SK-N-SH treated with all-trans-retinoic acid at 6 μM for 48 hours (cell line): Measurements from ENCODE around the gene HARS1.

Experiments
- ATAC-seq: fragments of 200-7000 bp; cut with Tn5 transposase; 3 replicates; pipeline ENCODE4 v1.9.1; 2020; ENCODE audit warnings: mild to moderate bottlenecking, moderate library complexity
- ARNTL ChIP-seq: fragments of 450-650 bp; formaldehyde crosslinking; IDR thresholded peaks from 2 replicates; pipeline ENCODE4 v1.5.0; 2020; ENCODE audit warnings: low read depth, mild to moderate bottlenecking, moderate library complexity, borderline replicate concordance
- BACH2 ChIP-seq: fragments of 250-450 bp; sonication (Bioruptor Pico); IDR thresholded peaks from 2 replicates; pipeline ENCODE4 v1.9.0; 2021; ENCODE audit warnings: mild to moderate bottlenecking, borderline replicate concordance
- CREB5 ChIP-seq: fragments of 250-450 bp; sonication (Bioruptor Pico); IDR thresholded peaks from 2 replicates; pipeline ENCODE4 v1.5.1; 2020; ENCODE audit warnings: low read depth, mild to moderate bottlenecking, moderate library complexity
- CSDC2 ChIP-seq: fragments of 250-450 bp; sonication (Bioruptor Pico); IDR thresholded peaks from 2 replicates; pipeline ENCODE4 v1.5.0; 2020; ENCODE audit warnings: mild to moderate bottlenecking, moderate library complexity
- CSRNP3 ChIP-seq: fragments of 250-450 bp; sonication (Bioruptor Pico); IDR thresholded peaks from 2 replicates; pipeline ENCODE4 v1.5.1; 2021; ENCODE audit warnings: mild to moderate bottlenecking, moderate library complexity
- ESRRG ChIP-seq: fragments of 250-450 bp; sonication (Bioruptor Pico); IDR thresholded peaks from 2 replicates; pipeline ENCODE4 v1.6.1; 2021; ENCODE audit warnings: mild to moderate bottlenecking
- GLIS3 ChIP-seq: fragments of 250-450 bp; sonication (Bioruptor Pico); IDR thresholded peaks from 2 replicates; pipeline ENCODE4 v1.5.0; 2020; ENCODE audit warnings: mild to moderate bottlenecking, moderate library complexity
- ISL1 ChIP-seq: fragments of 250-450 bp; sonication (Bioruptor Pico); IDR thresholded peaks from 2 replicates; pipeline ENCODE4 v2.1.2; 2022; ENCODE audit warnings: mild to moderate bottlenecking, moderate library complexity
- OSR1 ChIP-seq: fragments of 250-450 bp; sonication (Bioruptor Pico); IDR thresholded peaks from 2 replicates; pipeline ENCODE4 v1.8.0; 2022; ENCODE audit warnings: moderate library complexity, mild to moderate bottlenecking, inconsistent platforms
- POU6F1 ChIP-seq: fragments of 250-450 bp; sonication (Bioruptor Pico); IDR thresholded peaks from 2 replicates; pipeline ENCODE4 v1.8.0; 2021; ENCODE audit warnings: low read depth, mild to moderate bottlenecking, moderate library complexity, borderline replicate concordance
- RARB ChIP-seq: fragments of 250-450 bp; sonication (Bioruptor Pico); IDR thresholded peaks from 2 replicates; pipeline ENCODE4 v1.8.0; 2021; ENCODE audit warnings: mild to moderate bottlenecking, moderate library complexity
- SNAI2 ChIP-seq: fragments of 250-450 bp; sonication (Bioruptor Pico); IDR thresholded peaks from 2 replicates; pipeline ENCODE4 v1.5.0; 2020; ENCODE audit warnings: mild to moderate bottlenecking, moderate library complexity
- TCF4 ChIP-seq: fragments of 250-450 bp; sonication (Bioruptor Pico); IDR thresholded peaks from 2 replicates; pipeline ENCODE4 v1.8.0; 2021; ENCODE audit warnings: mild to moderate bottlenecking, moderate library complexity, borderline replicate concordance
- TOX ChIP-seq: fragments of 250-450 bp; sonication (Bioruptor Pico); IDR thresholded peaks from 2 replicates; pipeline ENCODE4 v1.8.0; 2021; ENCODE audit warnings: mild to moderate bottlenecking, moderate library complexity, borderline replicate concordance
- ZC3H10 ChIP-seq: fragments of 250-450 bp; sonication (Bioruptor Pico); IDR thresholded peaks from 2 replicates; pipeline ENCODE4 v1.5.1; 2021; ENCODE audit warnings: mild to moderate bottlenecking, moderate library complexity
- ZFP3 ChIP-seq: fragments of 250-450 bp; sonication (Bioruptor Pico); IDR thresholded peaks from 2 replicates; pipeline ENCODE4 v1.5.0; 2020; ENCODE audit warnings: mild to moderate bottlenecking, moderate library complexity
- ZNF565 ChIP-seq: fragments of 450-650 bp; formaldehyde crosslinking; conservative IDR thresholded peaks from 2 replicates; pipeline ENCODE4 v1.5.0; 2020; ENCODE audit warnings: low read depth, mild to moderate bottlenecking, moderate library complexity
- ZNF70 ChIP-seq: fragments of 450-650 bp; formaldehyde crosslinking; IDR thresholded peaks from 2 replicates; pipeline ENCODE4 v1.5.0; 2020; ENCODE audit warnings: mild to moderate bottlenecking, moderate library complexity
- ZNF8 ChIP-seq: fragments of 450-650 bp; formaldehyde crosslinking; IDR thresholded peaks from 2 replicates; pipeline ENCODE4 v1.5.0; 2020; ENCODE audit warnings: mild to moderate bottlenecking, moderate library complexity
- TF ChIP-seq, protein P1 (sequence below): fragments of 250-450 bp; sonication (Bioruptor Pico); IDR thresholded peaks from 2 replicates; pipeline ENCODE4 v1.5.0; 2020; ENCODE audit warnings: mild to moderate bottlenecking, moderate library complexity

Gene HARS1

DNA sequence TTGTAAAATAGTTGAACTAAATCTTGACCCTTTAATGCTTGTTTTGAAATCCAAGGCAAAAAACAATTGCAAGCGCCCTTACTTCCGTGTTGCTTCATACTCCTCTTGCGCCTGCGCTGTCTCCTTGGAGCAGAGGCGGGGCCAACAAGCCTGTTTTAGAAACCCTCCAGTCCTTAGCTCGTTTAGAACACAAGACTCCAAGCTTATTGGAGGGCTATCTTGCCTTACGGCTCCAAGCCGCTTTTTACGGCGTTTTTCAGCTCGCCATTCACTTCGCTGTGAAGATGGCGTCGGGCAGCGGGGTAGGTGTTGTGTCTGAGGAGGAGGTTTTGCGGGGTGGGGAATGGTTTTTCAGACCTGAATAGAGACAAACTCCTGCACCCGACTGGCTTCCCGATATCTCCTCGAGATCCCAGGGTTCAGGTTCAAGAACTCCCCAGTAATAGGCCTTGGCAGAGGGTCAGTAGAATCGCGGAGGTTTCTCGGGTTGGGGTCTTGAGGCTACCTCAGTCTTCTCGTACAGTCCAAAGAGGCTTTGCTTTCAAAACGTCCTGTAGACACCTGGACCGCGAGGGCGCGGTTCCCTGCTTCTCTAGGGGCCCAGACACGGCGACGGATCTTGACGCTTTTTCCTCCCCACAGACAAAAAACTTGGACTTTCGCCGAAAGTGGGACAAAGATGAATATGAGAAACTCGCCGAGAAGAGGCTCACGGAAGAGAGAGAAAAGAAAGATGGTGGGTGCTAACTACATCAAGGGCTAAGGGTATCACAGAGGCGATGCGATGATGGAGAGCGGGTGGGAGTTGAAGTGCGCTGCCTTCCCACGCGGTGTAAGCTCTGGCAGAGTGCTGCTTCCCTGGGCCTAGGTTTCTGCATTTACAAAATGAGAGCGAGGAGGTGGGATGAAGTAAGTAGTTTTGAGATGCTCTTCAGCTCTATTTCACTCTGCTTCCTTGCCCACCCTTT lies 9.3 kb upstream of the HARS1 start, which contains the start of gene ZMAT2:
ZMAT2 (plus strand) TSS at position 271 of the 968 bp plus-strand sequence; CDS start at position 285, 14 bp downstream.
- TF ChIP-seq ZNF70 (CRISPR knock-in tag), result no peak
- no peak for TF ChIP-seq TCF4
- no peak for TF ChIP-seq ESRRG (CRISPR knock-in tag)
- no peak for TF ChIP-seq RARB (CRISPR knock-in tag)
- TF ChIP-seq POU6F1 (CRISPR knock-in tag), result no peak
- ATAC-seq, result peak; percentile 98

GRCh38 chr5:140696891-140697492 lies 5.8 kb upstream of the HARS1 start:
- ATAC-seq, result no peak

GRCh38 chr5:140694276-140694675 lies 3.1 kb upstream of the HARS1 start:
- ATAC-seq, result no peak
- no peak for TF ChIP-seq OSR1 (CRISPR knock-in tag)
- no peak for TF ChIP-seq ZFP3 (CRISPR knock-in tag)

More at GRCh38 chr5:140696891-140697492, 5.8 kb upstream of the HARS1 start:
- TF ChIP-seq, protein P1, sequence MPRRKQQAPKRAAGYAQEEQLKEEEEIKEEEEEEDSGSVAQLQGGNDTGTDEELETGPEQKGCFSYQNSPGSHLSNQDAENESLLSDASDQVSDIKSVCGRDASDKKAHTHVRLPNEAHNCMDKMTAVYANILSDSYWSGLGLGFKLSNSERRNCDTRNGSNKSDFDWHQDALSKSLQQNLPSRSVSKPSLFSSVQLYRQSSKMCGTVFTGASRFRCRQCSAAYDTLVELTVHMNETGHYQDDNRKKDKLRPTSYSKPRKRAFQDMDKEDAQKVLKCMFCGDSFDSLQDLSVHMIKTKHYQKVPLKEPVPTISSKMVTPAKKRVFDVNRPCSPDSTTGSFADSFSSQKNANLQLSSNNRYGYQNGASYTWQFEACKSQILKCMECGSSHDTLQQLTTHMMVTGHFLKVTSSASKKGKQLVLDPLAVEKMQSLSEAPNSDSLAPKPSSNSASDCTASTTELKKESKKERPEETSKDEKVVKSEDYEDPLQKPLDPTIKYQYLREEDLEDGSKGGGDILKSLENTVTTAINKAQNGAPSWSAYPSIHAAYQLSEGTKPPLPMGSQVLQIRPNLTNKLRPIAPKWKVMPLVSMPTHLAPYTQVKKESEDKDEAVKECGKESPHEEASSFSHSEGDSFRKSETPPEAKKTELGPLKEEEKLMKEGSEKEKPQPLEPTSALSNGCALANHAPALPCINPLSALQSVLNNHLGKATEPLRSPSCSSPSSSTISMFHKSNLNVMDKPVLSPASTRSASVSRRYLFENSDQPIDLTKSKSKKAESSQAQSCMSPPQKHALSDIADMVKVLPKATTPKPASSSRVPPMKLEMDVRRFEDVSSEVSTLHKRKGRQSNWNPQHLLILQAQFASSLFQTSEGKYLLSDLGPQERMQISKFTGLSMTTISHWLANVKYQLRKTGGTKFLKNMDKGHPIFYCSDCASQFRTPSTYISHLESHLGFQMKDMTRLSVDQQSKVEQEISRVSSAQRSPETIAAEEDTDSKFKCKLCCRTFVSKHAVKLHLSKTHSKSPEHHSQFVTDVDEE (CRISPR knock-in tag), result no peak
- TF ChIP-seq BACH2, result no peak
- TF ChIP-seq ISL1 (CRISPR knock-in tag), result no peak
- TF ChIP-seq TCF4, result no peak
- no peak for TF ChIP-seq ARNTL
- TF ChIP-seq ZC3H10 (CRISPR knock-in tag), result no peak
- no peak for TF ChIP-seq TOX
- TF ChIP-seq GLIS3 (CRISPR knock-in tag), result no peak
- no peak for TF ChIP-seq RARB (CRISPR knock-in tag)
- TF ChIP-seq ZNF8 (CRISPR knock-in tag), result no peak
- TF ChIP-seq ZNF70 (CRISPR knock-in tag), result no peak
- no peak for TF ChIP-seq SNAI2
- no peak for TF ChIP-seq CREB5 (CRISPR knock-in tag)
- TF ChIP-seq OSR1 (CRISPR knock-in tag), result no peak

GRCh38 chr5:140690376-140690932 lies 716 bp downstream of the HARS1 start:
- ATAC-seq, result peak; percentile 3
- TF ChIP-seq ZC3H10 (CRISPR knock-in tag) (no peak), CSRNP3 (no peak), ZNF70 (CRISPR knock-in tag) (no peak), RARB (CRISPR knock-in tag) (no peak), TOX (no peak), TCF4 (no peak), ISL1 (CRISPR knock-in tag) (no peak), CSDC2 (CRISPR knock-in tag) (no peak), GLIS3 (CRISPR knock-in tag) (no peak), OSR1 (CRISPR knock-in tag) (no peak), ZNF565 (CRISPR knock-in tag) (no peak), CREB5 (CRISPR knock-in tag) (no peak), BACH2 (no peak)
- TF ChIP-seq, protein P1 (CRISPR knock-in tag), result no peak
